NB4 (cell line): ENCODE results near the gene GFOD1.

Experiments
- DNase-seq: peaks from one replicate; pipeline ENCODE4 v3.0.0; 2010; ENCODE audit warnings: low read depth
- H3K4me3 ChIP-seq: one replicate; pipeline ENCODE4 v1.5.1; 2011; ENCODE audit warnings: mild to moderate bottlenecking, low read depth, low read length, moderate library complexity
- CTCF ChIP-seq: IDR thresholded peaks from one replicate; pipeline ENCODE4 v1.5.1; 2012; ENCODE audit warnings: low read depth, low read length
- MAX ChIP-seq: IDR thresholded peaks from 2 replicates; pipeline ENCODE4 v1.6.1; 2011; ENCODE audit warnings: low read depth, low read length
- MYC ChIP-seq: IDR thresholded peaks from 2 replicates; pipeline ENCODE4 v1.6.1; 2011; ENCODE audit warnings: low read depth, low read length
- POLR2A ChIP-seq: IDR thresholded peaks from 2 replicates; pipeline ENCODE4 v1.6.1; 2011; ENCODE audit warnings: mild to moderate bottlenecking; ENCODE audit not compliant: insufficient read length; ENCODE audit errors: extremely low read depth

GFOD1 gene

GRCh38 chr6:13528232-13528631 lies 40.8 kb upstream of the GFOD1 start:
- TF ChIP-seq MAX (no peak), POLR2A (no peak), CTCF (no peak), MYC (no peak)

GRCh38 chr6:13527671-13528056 lies 40.3 kb upstream of the GFOD1 start:
- TF ChIP-seq MYC (no peak), CTCF (no peak), POLR2A (no peak), MAX (no peak)
- DNase-seq: no peak
- H3K4me3 ChIP-seq: no peak overlapping the region

More at GRCh38 chr6:13528232-13528631, 40.8 kb upstream of the GFOD1 start:
- no peak for DNase-seq
- H3K4me3 ChIP-seq: no peak overlapping the region

GRCh38 chr6:13526727-13527670 lies 39.6 kb upstream of the GFOD1 start:
- H3K4me3 ChIP-seq: no peak overlapping the region
- TF ChIP-seq MYC: peak; percentile 79; the same call in 1 of the 2 replicates
- peak; percentile 66 for TF ChIP-seq MAX
- TF ChIP-seq CTCF: peak; percentile 6
- TF ChIP-seq POLR2A: no peak
- DNase-seq: peak; percentile 90

GRCh38 chr6:13526357-13526726 lies 38.9 kb upstream of the GFOD1 start:
- no peak overlapping the region for H3K4me3 ChIP-seq
- DNase-seq: no peak
- no peak for TF ChIP-seq MYC
- TF ChIP-seq MAX: no peak
- no peak for TF ChIP-seq POLR2A

GRCh38 chr6:13524801-13525508 lies 37.6 kb upstream of the GFOD1 start:
- no peak overlapping the region for H3K4me3 ChIP-seq
- TF ChIP-seq CTCF: no peak
- no peak for TF ChIP-seq MAX
- no peak for DNase-seq

GRCh38 chr6:13523826-13524622 lies 36.6 kb upstream of the GFOD1 start:
- TF ChIP-seq POLR2A: no peak
- H3K4me3 ChIP-seq: no peak overlapping the region
- no peak for DNase-seq
